Femur (tissue), 1 donor: ENCODE data around the gene PSORS1C1.
"Not testable (repeated sequence)": the region's sequence is repeated elsewhere in the genome, so short reads cannot be mapped to it uniquely, and the experiment has no call there.

Experiments used
- DNase-seq: peaks from one replicate; pipeline ENCODE4 v3.0.0-alpha.2; 2017

The PSORS1C1 gene

DNA sequence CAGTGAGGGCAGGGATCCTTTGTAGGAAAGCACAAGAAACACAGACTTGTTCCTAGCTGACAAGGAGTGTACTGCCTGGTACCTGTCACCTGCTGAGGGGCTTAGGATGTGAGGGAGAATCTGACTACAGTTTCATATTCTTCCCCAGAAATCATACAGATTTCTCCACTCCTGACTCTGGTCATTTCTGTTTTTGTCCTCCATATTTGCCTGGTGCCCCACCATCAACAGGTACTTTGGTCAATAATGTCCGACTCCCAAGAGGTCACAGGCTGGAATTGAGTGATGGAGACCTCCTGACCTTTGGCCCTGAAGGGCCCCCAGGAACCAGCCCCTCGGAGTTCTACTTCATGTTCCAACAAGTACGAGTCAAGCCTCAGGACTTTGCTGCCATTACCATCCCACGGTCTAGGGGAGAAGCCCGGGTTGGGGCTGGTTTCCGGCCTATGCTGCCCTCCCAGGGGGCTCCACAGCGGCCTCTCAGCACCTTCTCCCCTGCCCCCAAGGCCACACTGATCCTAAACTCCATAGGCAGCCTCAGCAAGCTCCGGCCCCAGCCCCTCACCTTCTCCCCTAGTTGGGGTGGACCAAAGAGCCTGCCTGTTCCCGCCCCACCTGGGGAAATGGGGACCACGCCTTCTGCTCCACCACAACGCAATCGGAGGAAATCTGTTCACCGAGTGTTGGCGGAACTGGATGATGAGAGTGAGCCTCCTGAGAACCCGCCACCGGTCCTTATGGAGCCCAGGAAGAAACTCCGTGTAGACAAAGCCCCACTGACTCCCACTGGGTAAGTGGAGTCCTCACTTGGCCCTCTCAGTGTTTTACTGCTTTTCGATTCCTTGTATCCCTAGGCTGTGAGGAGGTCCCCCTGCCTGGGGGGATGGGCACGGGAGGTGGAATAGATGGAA lies 46.9 kb downstream of the PSORS1C1 start:
- no peak for DNase-seq

DNA sequence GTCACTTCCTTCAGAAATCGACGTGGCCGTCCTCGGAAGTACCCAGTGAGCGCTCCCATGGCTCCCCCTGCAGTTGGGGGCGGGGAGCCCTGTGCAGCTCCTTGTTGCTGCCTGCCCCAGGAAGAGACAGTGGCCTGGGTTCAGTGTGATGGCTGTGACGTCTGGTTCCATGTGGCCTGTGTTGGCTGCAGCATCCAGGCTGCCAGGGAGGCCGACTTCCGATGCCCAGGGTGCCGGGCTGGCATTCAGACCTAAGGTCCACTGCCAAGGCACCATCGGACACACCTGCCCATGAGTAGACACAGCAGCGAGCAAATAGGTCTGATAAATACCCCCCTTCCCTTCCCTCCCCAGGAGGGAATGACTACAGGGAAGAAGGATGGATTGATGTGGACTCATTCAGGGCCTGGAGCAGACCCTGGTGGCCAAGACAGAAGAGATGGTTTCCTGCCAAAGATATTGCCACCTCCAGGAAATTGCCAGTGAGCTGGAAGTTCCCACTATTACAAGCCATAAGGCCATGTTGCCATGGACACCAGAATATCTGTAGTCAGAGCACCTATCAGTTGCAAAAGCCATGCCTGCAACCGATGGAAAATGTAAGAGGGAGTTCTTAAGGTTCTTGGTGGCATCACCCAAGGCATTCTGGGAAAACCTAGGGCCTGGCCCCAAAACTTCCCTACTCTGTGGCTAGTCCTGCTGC lies 48.0 kb downstream of the PSORS1C1 start:
- no peak for DNase-seq

DNA sequence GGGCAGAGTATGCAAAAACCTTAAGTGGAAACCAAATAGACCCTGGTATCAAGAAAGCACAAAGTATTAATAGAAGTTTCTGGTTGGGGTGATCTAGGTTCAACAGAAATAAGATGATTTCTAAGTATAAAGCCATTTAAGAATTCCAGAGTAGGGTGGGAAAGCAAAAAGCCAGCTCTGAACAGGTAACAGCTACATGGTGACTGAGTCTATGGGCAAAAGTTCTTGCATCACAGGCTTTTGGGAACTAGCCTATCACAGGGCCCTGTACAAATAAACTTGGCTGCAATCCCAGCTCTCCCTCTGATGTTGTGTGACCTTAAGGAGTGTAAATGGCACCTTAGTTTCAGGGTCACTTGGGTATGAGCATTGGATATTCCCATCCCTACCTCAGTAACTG lies 49.3 kb downstream of the PSORS1C1 start:
- DNase-seq: no peak

DNA sequence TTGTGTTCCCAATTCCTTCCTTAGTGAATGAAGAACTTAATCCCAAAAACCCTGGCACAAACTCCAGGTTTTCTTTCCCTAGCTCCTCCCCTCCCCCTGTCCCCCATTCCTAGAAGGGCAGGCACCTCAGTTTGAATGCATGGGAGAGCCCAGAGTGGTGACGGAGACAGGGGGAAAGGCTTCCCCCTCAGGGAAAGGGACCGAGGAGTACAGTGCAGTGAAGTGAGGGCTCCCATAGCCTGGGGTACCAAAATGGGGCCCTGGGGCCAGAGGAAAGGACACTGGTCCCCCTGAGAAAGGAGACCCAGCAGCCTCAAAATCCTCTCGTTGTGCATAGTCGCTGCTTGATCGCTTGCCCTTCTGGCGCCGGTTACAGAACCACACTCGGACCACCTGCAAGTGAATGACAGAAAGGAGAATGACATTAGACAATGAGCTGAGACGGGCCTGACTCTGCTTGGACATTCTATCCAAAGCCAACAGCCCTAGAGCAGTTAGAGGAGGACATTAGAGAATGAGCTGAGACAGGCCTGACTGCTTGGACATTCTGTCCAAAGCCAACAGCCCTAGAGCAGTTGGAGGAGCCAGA lies 50.0 kb downstream of the PSORS1C1 start:
- not testable (repeated sequence) for DNase-seq

DNA sequence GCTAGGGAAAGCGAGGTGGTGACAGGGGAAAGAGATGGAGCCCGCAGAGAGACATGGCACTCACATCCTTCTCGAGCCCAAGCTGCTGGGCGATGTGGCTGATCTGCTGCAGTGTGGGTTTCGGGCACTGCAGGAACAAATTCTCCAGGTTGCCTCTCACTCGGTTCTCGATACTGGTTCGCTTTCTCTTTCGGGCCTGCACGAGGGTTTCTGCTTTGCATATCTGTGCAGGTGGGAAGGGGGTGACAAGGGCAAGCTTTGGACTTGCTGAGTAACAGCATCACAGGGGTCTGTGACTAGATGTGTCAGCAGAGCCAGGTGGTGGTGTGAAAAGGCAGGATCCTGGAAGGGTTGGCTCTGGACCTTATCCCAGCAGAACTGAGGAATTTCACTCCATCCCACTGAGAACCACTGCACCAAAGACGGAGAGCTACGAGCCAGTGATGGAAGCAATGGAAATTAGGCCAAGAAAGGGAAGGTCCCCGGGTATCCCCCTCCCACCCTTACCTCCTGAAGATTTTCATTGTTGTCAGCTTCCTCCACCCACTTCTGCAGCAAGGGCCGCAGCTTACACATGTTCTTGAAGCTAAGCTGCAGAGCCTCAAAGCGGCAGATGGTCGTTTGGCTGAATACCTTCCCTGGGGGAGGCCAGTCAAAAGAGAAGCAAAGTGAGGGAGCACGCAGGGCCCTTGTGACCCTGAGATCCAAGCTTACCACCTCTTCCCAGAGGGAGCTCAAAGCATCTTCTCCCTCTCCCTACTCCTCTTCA lies 50.6 kb downstream of the PSORS1C1 start:
- not testable (repeated sequence) for DNase-seq

DNA sequence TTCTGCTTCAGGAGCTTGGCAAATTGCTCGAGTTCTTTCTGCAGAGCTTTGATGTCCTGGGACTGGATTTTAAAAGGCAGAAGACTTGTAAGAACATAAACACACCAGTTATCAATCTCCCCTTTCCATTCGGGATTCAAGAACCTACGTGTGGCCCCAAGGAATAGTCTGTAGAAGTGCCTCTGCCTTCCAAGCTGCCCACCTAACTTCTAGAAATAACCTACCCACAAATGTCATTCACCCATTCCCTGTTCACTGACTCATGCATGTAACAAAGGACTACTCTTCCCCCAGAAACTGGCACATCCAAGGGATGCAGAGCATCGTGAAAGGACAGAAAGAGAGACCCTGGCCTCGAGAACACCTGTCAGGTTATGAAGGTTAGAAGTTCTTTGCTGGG lies 51.4 kb downstream of the PSORS1C1 start:
- DNase-seq: no peak

DNA sequence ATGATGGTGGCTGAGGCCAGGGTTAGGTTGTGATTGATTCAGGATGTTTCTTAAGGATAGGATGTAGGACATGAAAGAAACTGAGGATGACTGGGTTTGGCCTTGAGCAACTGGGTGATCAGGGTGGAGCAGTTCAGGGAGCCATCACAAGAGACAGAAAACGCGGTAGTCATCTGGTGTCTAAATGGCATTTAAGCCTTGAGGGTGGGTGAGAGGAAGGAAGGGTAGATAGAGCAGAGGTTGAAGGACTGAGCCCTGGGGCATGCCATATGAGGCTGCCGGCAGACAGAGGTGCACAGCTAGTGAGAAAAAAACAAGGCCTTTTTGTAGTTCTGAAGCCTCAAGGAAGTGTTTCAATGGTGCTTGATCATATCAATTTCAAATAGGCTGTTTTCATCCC lies 54.0 kb downstream of the PSORS1C1 start:
- no peak for DNase-seq

DNA sequence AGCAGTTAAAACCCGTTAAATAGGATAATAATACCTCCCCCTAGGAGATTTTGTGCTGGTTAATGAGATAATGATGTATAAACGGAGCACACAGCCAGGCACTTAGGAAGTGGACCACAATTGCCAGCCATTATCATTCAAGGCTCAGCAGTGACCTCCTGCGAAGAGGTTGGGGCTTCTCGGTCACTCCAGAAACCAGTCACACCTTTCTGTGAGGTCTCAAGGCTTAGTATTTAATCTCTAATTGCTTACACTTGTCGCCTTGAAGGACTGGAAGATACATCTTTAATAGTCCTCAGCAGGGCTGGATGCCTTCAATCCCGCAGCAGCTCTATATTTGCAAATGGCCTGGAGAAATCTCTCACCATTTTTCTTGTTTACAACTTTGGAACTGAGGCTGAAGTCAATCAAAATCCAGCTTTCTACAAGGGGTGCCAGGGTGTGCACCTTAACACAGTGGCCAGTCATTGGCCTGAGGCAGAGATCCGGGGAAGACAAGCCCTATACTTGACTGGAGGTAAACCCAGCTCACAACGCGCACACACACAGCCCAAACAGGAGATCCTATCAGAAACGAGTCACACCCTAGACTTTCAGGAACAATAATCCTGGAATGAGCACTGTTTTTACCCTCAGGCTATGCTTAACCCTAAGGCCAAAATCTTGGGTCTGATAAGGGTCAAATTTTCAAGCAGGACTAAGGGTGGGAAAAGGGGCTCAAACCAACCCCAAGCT lies 54.7 kb downstream of the PSORS1C1 start:
- DNase-seq: no peak

DNA sequence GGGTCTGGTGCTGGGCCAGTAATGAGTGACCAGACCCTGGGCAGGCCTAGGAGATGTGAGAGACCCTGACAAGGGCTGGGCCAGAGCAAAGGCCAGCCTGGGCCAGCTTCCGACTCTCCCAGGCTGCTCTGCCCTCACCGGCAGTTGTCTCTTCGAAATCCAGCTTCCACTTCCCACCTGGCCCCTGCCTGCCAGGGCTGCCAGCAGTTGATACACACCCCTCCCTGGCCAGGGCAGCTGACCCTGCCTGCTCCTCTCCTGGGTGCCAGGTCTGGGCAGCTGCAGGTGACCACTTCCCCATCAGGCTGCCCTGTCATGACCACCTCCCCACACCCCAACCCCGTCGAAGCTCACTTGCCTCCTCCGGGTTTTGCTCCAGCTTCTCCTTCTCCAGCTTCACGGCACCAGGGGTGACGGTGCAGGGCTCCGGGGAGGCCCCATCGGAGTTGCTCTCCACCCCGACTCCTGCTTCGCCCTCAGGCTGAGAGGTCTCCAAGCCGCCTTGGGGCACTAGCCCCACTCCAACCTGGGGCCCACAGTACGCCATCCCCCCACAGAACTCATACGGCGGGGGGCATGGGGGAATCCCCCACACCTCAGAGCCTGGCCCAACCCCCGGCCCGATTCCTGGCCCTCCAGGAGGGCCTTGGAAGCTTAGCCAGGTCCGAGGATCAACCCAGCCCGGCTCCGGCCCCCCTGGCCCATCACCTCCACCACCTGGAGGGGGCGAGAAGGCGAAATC lies 55.4 kb downstream of the PSORS1C1 start:
- DNase-seq: not testable (repeated sequence)

DNA sequence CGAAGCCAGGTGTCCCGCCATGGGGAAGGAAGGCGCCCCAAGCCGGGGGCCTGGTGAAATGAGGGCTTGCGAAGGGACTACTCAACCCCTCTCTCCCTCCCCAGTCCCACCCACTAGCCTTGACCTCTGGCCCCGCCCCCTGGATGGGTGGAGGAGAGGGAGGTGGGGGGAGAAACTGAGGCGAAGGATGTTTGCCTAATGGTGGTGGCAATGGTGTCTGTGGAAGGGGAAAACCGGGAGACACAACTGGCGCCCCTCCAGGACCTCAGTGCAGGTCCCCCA lies 55.9 kb downstream of the PSORS1C1 start, which contains the start of gene POU5F1:
TSS of gene POU5F1 (minus strand) at position 83 of the 282 bp plus-strand sequence. CDS start at position 21, 62 bp downstream.
- DNase-seq: no peak

DNA sequence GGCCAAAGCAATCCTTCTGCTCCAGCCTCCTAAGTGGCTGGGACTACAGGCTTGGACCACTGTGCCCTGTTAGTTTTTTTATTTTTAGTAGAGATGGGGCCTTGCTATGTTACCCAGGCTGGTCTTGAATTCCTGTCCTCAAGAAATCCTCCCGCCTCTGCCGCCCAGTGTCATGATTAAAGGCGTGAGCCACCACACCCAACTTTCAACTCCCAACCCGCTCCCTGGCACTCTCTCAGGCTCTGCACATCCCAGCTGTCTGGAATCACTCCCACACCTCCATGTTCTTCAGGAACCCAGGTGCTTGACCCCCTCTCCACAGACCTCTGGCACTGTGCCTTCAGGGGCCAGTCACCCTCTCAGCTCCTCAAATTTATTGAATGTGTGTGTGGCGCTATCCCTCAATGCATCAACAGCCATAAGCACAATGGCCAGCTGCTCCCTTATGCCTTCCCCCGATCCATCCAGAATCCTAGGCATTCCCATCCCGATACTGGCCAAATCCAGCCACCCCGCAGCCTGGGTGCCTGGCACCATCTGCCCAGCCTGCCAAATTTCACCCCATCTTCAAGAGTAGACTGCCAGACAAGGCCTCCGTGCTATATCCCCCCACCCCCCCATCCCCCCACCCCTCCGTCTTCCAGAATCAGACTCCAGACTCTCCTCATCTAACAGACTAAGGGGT lies 56.5 kb downstream of the PSORS1C1 start:
- DNase-seq: no peak

DNA sequence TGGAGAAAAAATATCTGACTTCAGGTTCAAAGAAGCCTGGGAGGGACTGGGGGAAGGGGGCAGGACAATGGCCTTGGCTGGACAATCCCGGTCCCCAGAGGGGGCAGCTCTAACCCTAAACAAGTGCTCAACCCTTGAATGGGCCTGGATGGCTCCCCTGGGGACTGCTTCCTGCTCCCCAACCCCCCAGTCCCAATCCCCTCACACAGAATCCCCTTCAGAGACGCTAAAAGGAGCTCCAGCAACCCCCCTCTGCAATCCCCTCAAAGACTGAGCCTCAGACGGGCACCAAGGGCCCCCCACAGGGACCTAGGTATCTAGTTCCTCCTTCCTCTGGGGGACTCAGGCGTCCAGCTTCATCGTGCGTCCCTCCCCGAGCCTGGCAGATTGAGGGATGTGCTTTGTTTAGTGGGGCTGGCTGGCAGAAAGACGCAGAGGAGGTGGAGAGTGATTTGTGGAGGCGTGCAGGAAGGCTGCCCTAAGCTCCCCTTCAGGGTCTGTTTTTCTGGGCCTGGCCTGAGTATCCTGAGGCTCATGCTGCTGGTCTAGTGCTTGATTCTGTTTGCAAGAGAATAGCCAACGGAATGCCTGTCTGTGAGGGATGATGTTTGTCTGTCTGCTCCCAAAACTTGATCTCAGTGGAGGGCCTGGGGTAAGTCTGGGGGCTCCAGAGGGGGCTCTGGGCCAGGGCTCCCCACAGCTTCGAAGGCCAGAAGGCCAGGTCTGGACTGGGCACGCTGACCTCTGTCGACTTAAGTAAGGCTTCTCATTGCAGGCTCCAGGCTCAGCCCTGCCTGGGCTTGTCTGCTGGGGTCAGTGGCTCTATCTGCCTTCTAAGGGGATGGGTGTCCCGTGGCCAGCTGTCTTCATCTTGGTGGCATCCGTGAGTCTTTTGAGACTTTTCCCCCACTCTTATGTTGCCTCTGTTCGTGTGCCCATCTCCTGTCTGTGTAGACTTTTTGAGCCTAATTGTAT lies 57.6 kb downstream of the PSORS1C1 start:
- DNase-seq: no peak

DNA sequence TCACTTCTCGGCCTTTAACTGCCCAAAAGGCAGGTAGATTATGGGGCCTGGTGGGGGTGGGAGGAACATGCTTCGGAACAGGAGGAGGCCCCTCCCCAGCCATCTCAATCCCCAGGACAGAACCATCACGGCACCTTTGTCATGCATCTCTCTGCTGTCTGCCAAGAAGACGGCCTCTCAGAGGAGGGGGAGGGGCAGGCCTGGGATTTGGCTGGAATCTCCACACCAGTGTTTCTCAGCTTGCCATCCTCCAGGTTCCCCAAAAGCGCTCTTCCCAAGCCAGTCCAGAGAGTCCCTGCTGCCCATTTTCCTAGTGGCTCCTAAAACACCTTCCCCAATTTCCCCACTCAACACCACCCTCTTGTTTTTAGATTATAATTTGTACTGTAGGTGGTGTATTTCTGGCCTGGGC lies 58.4 kb downstream of the PSORS1C1 start:
- DNase-seq: no peak

DNA sequence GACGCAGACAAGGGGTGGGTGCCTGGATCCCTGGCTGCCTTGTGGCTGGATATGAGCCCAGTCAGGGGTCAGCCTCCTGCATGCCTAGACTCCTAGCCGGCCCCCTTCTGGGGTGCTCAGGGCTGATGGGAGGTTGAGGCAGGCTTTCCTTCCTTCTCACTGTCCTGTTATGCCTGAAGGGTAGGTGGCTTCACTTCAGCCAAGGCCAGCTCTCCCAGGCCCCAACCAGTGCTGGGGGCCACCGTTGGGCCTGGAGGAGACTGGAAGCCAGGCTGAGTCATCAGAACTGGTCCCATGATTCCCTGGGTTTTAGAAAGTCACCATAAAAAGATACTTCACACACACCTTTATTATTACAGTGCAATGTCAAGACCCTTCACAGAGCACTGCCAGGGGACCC lies 58.8 kb downstream of the PSORS1C1 start:
- DNase-seq: no peak

DNA sequence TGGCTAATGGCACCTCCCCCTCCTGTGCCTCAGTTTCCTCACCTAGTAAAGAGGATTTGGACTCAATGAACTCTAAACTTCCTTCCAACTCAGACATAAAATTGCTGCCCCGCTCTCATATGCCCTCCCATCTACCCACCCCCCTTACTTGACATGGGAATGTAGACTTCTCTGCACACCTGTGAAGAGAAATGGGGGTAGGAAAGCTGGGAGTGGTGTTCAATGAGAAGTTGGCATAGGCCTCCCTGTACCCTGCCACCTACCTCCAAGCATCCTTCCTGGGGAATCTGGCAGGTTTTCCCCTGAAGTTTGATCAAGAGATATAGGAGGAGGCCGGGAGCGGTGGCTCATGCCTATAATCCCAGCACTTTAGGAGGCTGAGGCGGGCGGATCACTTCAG lies 59.8 kb downstream of the PSORS1C1 start:
- DNase-seq: no peak

DNA sequence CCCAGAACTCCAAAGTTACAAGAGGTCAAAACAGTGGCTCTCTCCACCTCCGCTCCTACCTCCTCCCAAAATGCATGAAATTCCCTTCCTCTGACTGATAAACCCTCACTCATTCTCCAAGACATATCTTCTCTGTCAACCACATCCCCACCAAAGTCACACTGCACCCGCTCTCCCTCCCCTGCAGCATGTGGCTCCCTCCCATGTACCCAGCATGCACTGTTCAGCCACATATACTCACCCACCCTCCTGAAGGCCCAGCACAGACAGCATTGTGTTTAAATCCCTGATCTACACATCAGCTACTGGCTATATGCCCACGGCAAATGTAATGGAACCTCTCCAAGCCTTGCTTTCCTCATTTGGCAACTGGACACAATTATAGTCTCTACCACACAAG lies 61.4 kb downstream of the PSORS1C1 start:
- peak; percentile 46 for DNase-seq

DNA sequence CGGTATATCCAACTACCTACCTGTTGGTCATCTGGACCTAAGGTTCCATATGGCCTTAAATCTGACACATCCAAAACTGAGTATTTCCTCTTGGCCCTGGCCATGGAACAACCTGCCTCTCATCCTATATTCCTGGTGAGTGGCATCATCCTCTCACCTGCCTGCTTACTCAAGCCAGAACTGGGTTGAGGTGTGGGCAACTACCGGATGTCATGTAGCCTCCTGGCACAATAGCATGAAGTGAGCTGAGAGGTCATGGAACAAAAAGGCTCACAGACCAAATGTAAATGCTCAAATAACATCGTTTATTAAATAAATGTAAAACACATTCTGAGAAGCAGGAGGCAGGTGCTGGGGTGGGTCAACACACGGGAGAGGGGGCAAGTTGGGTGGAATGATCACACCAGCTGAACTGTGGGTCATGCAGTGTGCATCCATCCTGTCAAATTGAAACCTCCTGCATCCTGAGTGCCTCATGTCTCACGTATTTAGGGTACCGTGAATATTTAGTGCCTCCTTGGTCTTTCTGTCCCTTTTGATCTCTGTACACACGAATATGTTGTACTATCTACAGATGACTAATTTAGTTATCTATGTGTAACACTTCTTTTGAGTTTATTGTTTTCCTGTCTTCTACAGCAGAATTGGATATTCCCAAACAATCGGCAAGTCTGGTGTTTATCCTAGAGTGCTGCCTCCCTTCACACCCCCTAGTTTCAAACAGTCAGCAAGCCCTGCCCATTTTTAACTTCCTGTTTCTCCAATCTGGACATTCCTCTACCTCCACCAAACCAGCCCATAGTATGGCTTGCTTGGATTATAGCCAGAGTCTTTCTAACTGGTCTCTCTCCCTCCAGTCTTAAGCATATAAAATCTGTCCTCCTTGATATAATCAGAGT lies 63.8 kb downstream of the PSORS1C1 start:
- no peak for DNase-seq

DNA sequence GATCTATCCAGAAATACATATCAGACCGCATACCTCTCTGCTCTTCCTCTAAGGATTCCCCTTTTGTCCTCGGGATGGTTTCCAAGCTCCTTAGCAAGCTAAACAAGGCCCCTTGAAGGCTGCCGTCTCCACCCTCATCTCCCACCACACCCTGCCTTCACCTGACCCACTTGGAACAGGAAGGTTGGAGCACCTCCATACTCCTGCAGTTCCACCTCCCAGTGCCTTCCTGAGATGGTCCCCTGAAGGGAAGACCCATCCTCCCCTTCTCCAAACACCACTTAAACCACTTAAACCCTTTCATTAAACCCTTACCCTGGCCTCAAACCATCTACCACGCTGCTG lies 64.4 kb downstream of the PSORS1C1 start:
- DNase-seq: no peak

DNA sequence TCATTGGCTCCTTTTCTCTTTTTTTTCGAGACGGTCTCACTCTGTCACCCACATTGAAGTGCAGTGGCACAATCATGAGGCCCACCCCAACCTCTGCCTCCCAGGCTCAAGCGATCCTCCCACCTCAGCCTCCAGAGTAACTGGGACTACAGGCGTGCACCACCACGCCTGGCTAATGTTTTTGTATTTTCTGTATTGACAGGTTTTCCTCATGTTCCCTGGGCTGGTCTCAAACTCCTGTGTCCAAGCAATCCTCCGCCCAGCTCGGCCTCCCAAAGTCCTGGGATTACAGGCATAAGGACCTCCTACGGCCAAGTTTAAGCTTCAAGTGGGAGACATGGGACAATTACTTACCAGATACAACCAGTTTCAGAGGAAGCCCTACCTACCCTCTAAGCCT lies 65.3 kb downstream of the PSORS1C1 start:
- DNase-seq: no peak
